Transverse colon (tissue), 4 donors: ENCODE results near the gene CDON. TPM values are rescaled to one million over a fixed set of nuclear protein-coding genes. Genes with fewer than 3 reads are reported as not detected.

Experiments used
- DNase-seq: peaks from one replicate; pipeline ENCODE4 v3.0.0-alpha.2; 2019
- H3K27ac ChIP-seq, 4 donors: fragments of 200-600 bp; sonication (generic); 2 replicates each; pipeline ENCODE4 v1.5.1; 2016 to 2018; ENCODE audit warnings: inconsistent platforms in 4 of 4
- H3K27me3 ChIP-seq: fragments of 200-600 bp; sonication (generic); 2 replicates; pipeline ENCODE4 v1.5.1; 2017; ENCODE audit warnings: inconsistent platforms
- H3K36me3 ChIP-seq, 4 donors: fragments of 200-600 bp; sonication (generic); 2 replicates each; pipeline ENCODE4 v1.5.1; 2017 to 2019; ENCODE audit warnings: inconsistent platforms in 4 of 4
- H3K4me1 ChIP-seq, 4 donors: fragments of 200-600 bp; sonication (generic); 2 replicates each; pipeline ENCODE4 v1.5.1; 2017 to 2020; ENCODE audit warnings: inconsistent platforms in 4 of 4
- H3K4me3 ChIP-seq, 4 donors: fragments of 200-600 bp; sonication (generic); 1 replicate in 1 of 4; 2 replicates in 3 of 4; pipeline versions ENCODE4 v1.5.1 to v1.6.1; 2017 to 2019; ENCODE audit warnings: inconsistent platforms in 4 of 4
- H3K9me3 ChIP-seq, 2 donors: fragments of 200-600 bp; sonication (generic); 2 replicates each; pipeline ENCODE4 v1.5.1; 2017 to 2019; ENCODE audit warnings: inconsistent platforms in 2 of 2
- EP300 ChIP-seq: sonication (generic); formaldehyde crosslinking; IDR thresholded peaks from one replicate; pipeline ENCODE4 v1.6.1; 2017; ENCODE audit warnings: antibody characterized with exemption, low read depth
- POLR2A ChIP-seq: fragments of 450-650 bp; IDR thresholded peaks from one replicate; pipeline ENCODE4 v1.6.1; 2016; ENCODE audit warnings: antibody characterized with exemption, mild to moderate bottlenecking, moderate library complexity
- POLR2AphosphoS5 ChIP-seq, 3 donors: sonication (generic); formaldehyde crosslinking; IDR thresholded peaks; one replicate each; pipeline ENCODE4 v1.6.1; 2016; ENCODE audit warnings: antibody characterized with exemption in 3 of 3
- WGBS, 2 donors: methylation state at CpG; one replicate each; pipeline ENCODE4 v1.1.5; 2018; ENCODE audit warnings: low coverage in 1 of 2; 5-methylcytosine and 5-hydroxymethylcytosine counted together
- in situ Hi-C, 4 donors: fragments of 200-750 bp; cut with MboI; loops; one replicate each; pipeline versions ENCODE4 v1.15.0 to v1.15.1; 2017; ENCODE audit warnings: low sequenced_read_pairs in 3 of 4, low pct_ligation_motif_present in 1 of 4, low pct_unique_long_range_greater_than_20kb in 1 of 4
- intact Hi-C: fragments of 100-400 bp; cut with DNase I; formaldehyde crosslinking; loops from one replicate; pipeline ENCODE4 v1.15.1; 2023; ENCODE audit warnings: low total_unique reads
- total RNA-seq, 4 donors: library from RNA; depleted of rRNA; stranded (reverse); fragments of >200 nt; gene quantifications; one replicate each; pipeline ENCODE4 v1.1.0, GENCODE V29; 2016
- TF ChIP-seq, protein P1 (sequence below), 5 experiments: fragments of 200-600 bp in 3 of 5; fragments of 450-650 bp in 2 of 5; sonication (generic) in 3 of 5; IDR thresholded peaks; 1 replicate in 2 of 5; 2 replicates in 3 of 5; pipeline ENCODE4 v1.5.1; 2016 to 2017; ENCODE audit warnings: antibody characterized with exemption in 5 of 5, inconsistent platforms in 3 of 5, mild to moderate bottlenecking in 2 of 5, moderate library complexity in 1 of 5

The CDON gene
- total RNA-seq, 4 donors from 2014 or later = 7.6 to 31.0 (median 9.9) TPM

- in situ Hi-C loops (no loop called here), intact Hi-C loops (no loop called here)
- Histone ChIP-seq H3K27me3 (no peaks in the 10 kb centered on the region), H3K4me1 (peaks cover 12 to 23% (median 22%) of the 10 kb centered on the region in 4 donors), H3K9me3 (no peaks in the 10 kb centered on the region), H3K4me3 (no peak overlapping the region), H3K36me3 (no peaks in the 10 kb centered on the region), H3K27ac (no peak overlapping the region)
- no peak for DNase-seq
- TF ChIP-seq POLR2A (no peak), EP300 (no peak), POLR2AphosphoS5 (IDR thresholded peaks at IDR 0.05) (no peak)
- TF ChIP-seq, protein P1, sequence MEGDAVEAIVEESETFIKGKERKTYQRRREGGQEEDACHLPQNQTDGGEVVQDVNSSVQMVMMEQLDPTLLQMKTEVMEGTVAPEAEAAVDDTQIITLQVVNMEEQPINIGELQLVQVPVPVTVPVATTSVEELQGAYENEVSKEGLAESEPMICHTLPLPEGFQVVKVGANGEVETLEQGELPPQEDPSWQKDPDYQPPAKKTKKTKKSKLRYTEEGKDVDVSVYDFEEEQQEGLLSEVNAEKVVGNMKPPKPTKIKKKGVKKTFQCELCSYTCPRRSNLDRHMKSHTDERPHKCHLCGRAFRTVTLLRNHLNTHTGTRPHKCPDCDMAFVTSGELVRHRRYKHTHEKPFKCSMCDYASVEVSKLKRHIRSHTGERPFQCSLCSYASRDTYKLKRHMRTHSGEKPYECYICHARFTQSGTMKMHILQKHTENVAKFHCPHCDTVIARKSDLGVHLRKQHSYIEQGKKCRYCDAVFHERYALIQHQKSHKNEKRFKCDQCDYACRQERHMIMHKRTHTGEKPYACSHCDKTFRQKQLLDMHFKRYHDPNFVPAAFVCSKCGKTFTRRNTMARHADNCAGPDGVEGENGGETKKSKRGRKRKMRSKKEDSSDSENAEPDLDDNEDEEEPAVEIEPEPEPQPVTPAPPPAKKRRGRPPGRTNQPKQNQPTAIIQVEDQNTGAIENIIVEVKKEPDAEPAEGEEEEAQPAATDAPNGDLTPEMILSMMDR (IDR thresholded peaks at IDR 0.05) = no peak
- 89% methylated on average over 16 to 22 of the region's 22 CpGs for WGBS, 2 donors
These were observed 113.1 kb downstream of the CDON start for GRCh38 chr11:125949271-125950177.

DNA sequence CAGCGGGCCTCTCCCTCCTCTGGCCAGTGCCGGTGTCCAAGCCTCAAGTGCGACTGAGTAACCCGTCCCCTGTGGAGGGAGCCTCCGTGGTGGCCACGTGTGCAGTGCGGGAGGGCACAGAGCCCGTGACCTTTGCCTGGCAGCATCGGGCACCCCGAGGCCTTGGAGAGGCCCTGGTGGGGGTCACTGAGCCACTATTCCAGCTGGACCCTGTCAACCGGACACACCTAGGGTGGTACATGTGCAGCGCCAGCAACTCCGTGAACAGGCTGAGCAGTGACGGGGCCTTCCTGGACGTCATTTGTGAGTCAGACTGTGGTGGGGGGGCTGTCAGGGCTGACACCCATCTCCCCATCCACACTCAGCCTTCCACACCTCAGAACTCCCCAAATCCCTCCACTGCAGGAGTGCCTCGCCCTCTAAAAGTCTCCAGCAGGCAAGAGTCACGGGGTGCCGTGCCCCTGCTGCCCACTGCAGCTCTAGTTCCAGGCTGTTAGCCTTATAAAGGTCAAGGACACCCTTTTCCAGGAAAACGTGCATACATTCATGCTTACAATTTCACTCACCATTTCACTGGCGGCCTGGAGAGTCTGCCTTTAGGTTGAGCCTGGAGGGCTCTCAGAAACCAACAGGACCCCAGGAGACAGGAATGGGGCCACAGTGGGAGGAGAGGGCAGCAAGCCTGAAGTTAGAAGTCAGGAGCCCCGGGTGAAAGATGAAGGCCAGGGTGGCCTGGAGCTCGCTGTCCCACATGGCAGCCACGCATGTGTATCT lies 114.2 kb downstream of the CDON start:
- in situ Hi-C loops (no loop called here), intact Hi-C loops (no loop called here)
- no peak overlapping the region for H3K4me3 ChIP-seq
- TF ChIP-seq, protein P1 (IDR thresholded peaks at IDR 0.05) = no peak
- no peak for TF ChIP-seq POLR2A
- no peak for TF ChIP-seq EP300
- no peak for TF ChIP-seq POLR2AphosphoS5 (IDR thresholded peaks at IDR 0.05)
- no peaks in the 10 kb centered on the region for H3K9me3 ChIP-seq
- H3K4me1 ChIP-seq = peaks cover 12 to 22% (median 21%) of the 10 kb centered on the region in 4 donors
- H3K27ac ChIP-seq = no peak overlapping the region
- no peak for DNase-seq
- H3K36me3 ChIP-seq = no peaks in the 10 kb centered on the region
- no peaks in the 10 kb centered on the region for H3K27me3 ChIP-seq
- 78 to 80% methylated on average over 2 to 23 of the region's 23 CpGs for WGBS, 2 donors

DNA sequence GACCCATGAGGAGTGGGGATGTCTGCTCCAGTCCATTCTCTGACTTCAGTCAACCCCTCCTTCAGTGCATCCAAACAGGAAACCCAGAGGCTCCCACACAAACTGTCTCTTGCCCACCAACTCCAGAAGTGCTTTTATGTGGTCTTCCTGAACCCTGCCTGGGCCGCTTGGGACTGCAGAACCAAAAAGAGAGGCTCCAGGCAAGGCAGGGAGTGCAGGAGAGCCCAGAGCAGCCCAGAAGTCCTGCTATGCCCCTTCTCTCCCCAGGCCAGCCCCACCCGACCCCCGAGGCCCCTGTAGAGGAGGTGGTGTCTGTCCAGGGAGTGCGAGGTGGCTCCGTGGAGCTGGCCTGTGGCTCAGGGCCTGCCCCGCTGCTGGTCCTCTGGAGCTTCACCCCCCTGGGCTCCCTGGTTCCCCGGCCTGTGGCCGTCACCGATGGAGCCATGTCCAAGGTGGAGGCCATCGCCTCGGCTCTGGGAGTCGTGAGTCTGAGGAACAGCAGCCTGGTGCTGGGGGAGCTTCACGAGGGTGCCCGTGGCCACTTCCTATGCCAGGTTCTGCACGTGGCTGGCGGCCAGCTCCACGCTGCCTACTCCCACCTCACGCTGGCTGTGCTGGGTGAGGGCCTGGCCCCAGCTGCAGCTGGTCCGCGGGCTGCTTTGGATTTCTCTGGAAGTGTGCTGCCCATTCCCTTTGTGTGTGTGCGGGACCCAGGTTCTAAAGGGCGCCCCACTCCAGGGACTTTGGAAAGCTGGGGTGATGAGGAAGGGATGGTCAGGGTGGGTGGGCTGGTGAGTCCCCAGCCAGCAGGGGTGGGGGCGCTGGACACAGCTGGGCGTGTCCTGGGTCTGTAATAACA lies 115.0 kb downstream of the CDON start:
- TF ChIP-seq POLR2A (no peak), EP300 (no peak), POLR2AphosphoS5 (IDR thresholded peaks at IDR 0.05) (no peak)
- TF ChIP-seq, protein P1 (IDR thresholded peaks at IDR 0.05) = no peak
- Histone ChIP-seq H3K9me3 (no peaks in the 10 kb centered on the region), H3K27ac (no peak overlapping the region), H3K4me1 (peaks cover 8 to 14% (median 14%) of the 10 kb centered on the region in 4 donors), H3K27me3 (no peaks in the 10 kb centered on the region), H3K4me3 (no peak overlapping the region), H3K36me3 (no peaks in the 10 kb centered on the region)
- DNase-seq = no peak
- intact Hi-C loops = no loop called here
- WGBS, 2 donors = 84% methylated on average over 24 of the region's 24 CpGs; no CpG with 5 or more reads in 1 of the 2 donors
- in situ Hi-C loops = no loop called here
